Measurements from ENCODE around the gene GAREM1. TPM values are rescaled to one million over a fixed set of nuclear protein-coding genes. Genes with fewer than 3 reads are reported as not detected.

GAREM1 gene
- total RNA-seq, 1 experiment from 2014 or later = 1.8 TPM

- no peak for ATAC-seq
- no peaks in the 10 kb centered on the region for H3K79me2 ChIP-seq (ENCODE audit: low read length)
- H4K20me1 ChIP-seq (ENCODE audit: low read length) = no peaks in the 10 kb centered on the region
- H3K27ac ChIP-seq (ENCODE audit: low read length) = no peak overlapping the region
- H3K4me2 ChIP-seq (ENCODE audit: low read length) = no peak overlapping the region
- no peak overlapping the region for H3K9ac ChIP-seq (ENCODE audit: low read length)
- TF ChIP-seq EZH2 (IDR thresholded peaks at IDR 0.05; ENCODE audit: low read length, unreplicated experiment) (no peak), EZH2phosphoT487 (IDR thresholded peaks at IDR 0.05; ENCODE audit: borderline replicate concordance, low read length) (no peak), CTCF (conservative IDR thresholded peaks at IDR 0.05; ENCODE audit: low read depth, low read length) (no peak)
- ChIA-PET CTCF (no interaction called here), POLR2A (ENCODE audit: unreplicated experiment) (no interaction called here)
- H3K27me3 ChIP-seq (ENCODE audit: low read length) = no peaks in the 10 kb centered on the region
- no peak for DNase-seq
- no peaks in the 10 kb centered on the region for H3K9me3 ChIP-seq (ENCODE audit: low read length)
- no peak overlapping the region for H3K4me3 ChIP-seq (ENCODE audit: low read length)
- intact Hi-C loops (cut with micrococcal nuclease) = loop anchor here (5.0 kb wide), 1 partner anchor 69 kb away; no protein-coding TSS in a partner anchor
- no peaks in the 10 kb centered on the region for H3F3A ChIP-seq (ENCODE audit: low read length, unreplicated experiment)
- H2AFZ ChIP-seq (ENCODE audit: low read length) = no peak overlapping the region
- no peaks in the 10 kb centered on the region for H3K36me3 ChIP-seq (ENCODE audit: low read depth, low read length)
- no peaks in the 10 kb centered on the region for H3K9me2 ChIP-seq (replicated peaks; ENCODE audit: low read length)
- no TSS peak for BruUV-seq (replicated peaks)
- peaks cover 14% of the 10 kb centered on the region for H3K4me1 ChIP-seq (ENCODE audit: insufficient read depth, low read length)
Observed at GRCh38 chr18:32302806-32303205, 167.9 kb downstream of the GAREM1 start.

- Histone ChIP-seq H3K9ac (ENCODE audit: low read length) (no peak overlapping the region), H3K36me3 (ENCODE audit: low read depth, low read length) (no peaks in the 10 kb centered on the region), H3K4me2 (ENCODE audit: low read length) (peak overlapping the region; percentile 26; the same call in 1 of the 2 replicates), H2AFZ (ENCODE audit: low read length) (no peak overlapping the region), H3K79me2 (ENCODE audit: low read length) (no peaks in the 10 kb centered on the region), H3K9me3 (ENCODE audit: low read length) (no peaks in the 10 kb centered on the region), H3K4me1 (ENCODE audit: insufficient read depth, low read length) (peaks cover 14% of the 10 kb centered on the region), H3K27me3 (ENCODE audit: low read length) (no peaks in the 10 kb centered on the region), H3K27ac (ENCODE audit: low read length) (peak overlapping the region; percentile 55), H3K4me3 (ENCODE audit: low read length) (no peak overlapping the region), H4K20me1 (ENCODE audit: low read length) (no peaks in the 10 kb centered on the region), H3F3A (ENCODE audit: low read length, unreplicated experiment) (no peaks in the 10 kb centered on the region), H3K9me2 (replicated peaks; ENCODE audit: low read length) (no peaks in the 10 kb centered on the region)
- ATAC-seq (peak; percentile 85), DNase-seq (peak; percentile 55)
- POLR2A ChIA-PET (ENCODE audit: unreplicated experiment) = no interaction called here
- intact Hi-C loops (cut with micrococcal nuclease) = loop anchor here (5.0 kb wide), 1 partner anchor 70 kb away; no protein-coding TSS in a partner anchor
- TF ChIP-seq EZH2phosphoT487 (IDR thresholded peaks at IDR 0.05; ENCODE audit: borderline replicate concordance, low read length) = no peak
- TF ChIP-seq CTCF (conservative IDR thresholded peaks at IDR 0.05; ENCODE audit: low read depth, low read length) = no peak
- no peak for TF ChIP-seq EZH2 (IDR thresholded peaks at IDR 0.05; ENCODE audit: low read length, unreplicated experiment)
- BruUV-seq (replicated peaks) = no TSS peak
- CTCF ChIA-PET = no interaction called here
Observed at GRCh38 chr18:32301976-32302743, 168.5 kb downstream of the GAREM1 start.

- no peak for DNase-seq
- Histone ChIP-seq H3K4me2 (ENCODE audit: low read length) (peak overlapping the region; percentile 26; the same call in 1 of the 2 replicates), H3K4me3 (ENCODE audit: low read length) (no peak overlapping the region), H3K79me2 (ENCODE audit: low read length) (no peaks in the 10 kb centered on the region), H2AFZ (ENCODE audit: low read length) (no peak overlapping the region), H3K9ac (ENCODE audit: low read length) (no peak overlapping the region), H3F3A (ENCODE audit: low read length, unreplicated experiment) (no peaks in the 10 kb centered on the region), H3K4me1 (ENCODE audit: insufficient read depth, low read length) (peaks cover 14% of the 10 kb centered on the region), H4K20me1 (ENCODE audit: low read length) (no peaks in the 10 kb centered on the region), H3K9me2 (replicated peaks; ENCODE audit: low read length) (no peaks in the 10 kb centered on the region), H3K9me3 (ENCODE audit: low read length) (no peaks in the 10 kb centered on the region), H3K27ac (ENCODE audit: low read length) (peak overlapping the region; percentile 36), H3K27me3 (ENCODE audit: low read length) (no peaks in the 10 kb centered on the region), H3K36me3 (ENCODE audit: low read depth, low read length) (no peaks in the 10 kb centered on the region)
- ChIA-PET CTCF (no interaction called here), POLR2A (ENCODE audit: unreplicated experiment) (no interaction called here)
- TF ChIP-seq EZH2 (IDR thresholded peaks at IDR 0.05; ENCODE audit: low read length, unreplicated experiment) = no peak
- TF ChIP-seq EZH2phosphoT487 (IDR thresholded peaks at IDR 0.05; ENCODE audit: borderline replicate concordance, low read length) = no peak
- no peak for TF ChIP-seq CTCF (conservative IDR thresholded peaks at IDR 0.05; ENCODE audit: low read depth, low read length)
- no TSS peak for BruUV-seq (replicated peaks)
- ATAC-seq = no peak
- intact Hi-C loops (cut with micrococcal nuclease) = loop anchor here (5.0 kb wide), 1 partner anchor 71 kb away; no protein-coding TSS in a partner anchor
Observed at GRCh38 chr18:32301361-32301760, 169.3 kb downstream of the GAREM1 start.
